ENCODE results near the gene NECAB3.

The NECAB3 gene

DNA sequence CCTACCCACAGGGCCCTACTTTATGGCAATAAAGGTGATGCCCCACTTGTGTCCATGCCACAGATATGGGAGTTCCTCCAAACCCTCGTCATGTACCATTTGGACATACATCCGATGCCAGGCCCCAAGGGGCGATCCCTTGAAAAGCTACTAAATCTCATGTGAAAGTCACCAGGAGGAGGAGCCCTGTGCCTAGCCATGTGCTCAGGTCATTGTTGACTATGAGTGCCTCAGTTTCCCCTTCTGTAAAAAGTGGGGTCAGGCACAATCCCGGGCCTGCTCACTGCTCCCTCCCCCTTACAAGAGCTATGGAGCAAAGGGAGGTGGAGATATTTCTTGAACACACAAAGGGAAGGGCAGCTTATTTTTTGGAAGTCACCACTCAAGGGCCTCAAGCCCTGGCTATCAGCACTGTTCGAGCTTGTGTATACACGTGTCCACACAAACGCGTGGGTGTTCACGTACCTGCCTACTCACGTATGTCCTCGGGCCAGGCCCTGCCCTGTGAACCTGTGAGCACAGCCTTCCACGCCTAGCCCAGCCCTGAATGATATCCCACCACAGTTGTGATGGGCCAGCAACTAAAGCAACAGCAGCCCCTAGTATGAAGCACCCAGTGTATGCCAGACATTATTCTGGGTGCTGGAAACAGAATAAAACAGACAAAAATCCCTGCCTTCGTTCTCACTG lies 5.6 kb downstream of the NECAB3 start:
- DNase-seq: no peak
- intact Hi-C loops (cut with DNase I): loop anchor here (5.0 kb wide), 2 partner anchors 64 to 211 kb away; partner anchors contain the start of gene ZNF341

DNA sequence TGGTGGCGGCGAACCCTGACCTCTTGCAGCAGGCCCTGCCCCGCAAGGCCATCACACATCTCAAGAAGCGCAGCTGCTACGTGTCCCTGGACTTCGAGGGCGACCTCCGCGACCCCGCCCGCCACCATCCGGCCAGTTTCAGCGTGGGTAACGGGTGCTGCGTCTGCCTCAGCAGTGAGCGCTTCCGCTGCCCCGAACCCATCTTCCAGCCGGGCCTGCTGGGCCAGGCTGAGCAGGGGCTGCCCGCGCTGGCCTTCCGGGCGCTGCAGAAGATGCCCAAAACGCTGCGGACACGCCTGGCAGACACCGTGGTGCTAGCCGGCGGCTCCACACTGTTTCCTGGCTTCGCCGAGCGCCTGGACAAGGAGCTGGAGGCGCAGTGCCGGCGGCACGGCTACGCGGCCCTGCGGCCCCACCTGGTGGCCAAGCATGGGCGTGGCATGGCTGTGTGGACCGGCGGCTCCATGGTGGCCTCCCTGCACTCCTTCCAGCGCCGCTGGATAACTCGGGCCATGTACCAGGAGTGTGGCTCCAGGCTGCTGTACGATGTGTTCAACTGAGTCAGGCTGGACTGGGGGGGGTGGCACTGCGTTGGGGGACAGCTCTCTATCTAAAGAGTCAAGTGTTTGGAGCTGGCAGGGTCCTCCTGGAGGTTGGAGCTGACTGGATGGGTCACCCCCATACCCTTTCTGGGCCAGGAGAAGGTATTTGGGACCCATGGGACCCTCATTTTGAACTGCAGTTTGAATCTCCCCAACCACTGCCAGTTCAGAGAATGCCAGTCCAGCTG lies 6.4 kb downstream of the NECAB3 start:
- DNase-seq: peak; percentile 68 to 97 (median 82)
- intact Hi-C loops (cut with DNase I): loop anchor here (5.0 kb wide), 2 partner anchors 64 to 211 kb away; partner anchors contain the start of gene ZNF341

DNA sequence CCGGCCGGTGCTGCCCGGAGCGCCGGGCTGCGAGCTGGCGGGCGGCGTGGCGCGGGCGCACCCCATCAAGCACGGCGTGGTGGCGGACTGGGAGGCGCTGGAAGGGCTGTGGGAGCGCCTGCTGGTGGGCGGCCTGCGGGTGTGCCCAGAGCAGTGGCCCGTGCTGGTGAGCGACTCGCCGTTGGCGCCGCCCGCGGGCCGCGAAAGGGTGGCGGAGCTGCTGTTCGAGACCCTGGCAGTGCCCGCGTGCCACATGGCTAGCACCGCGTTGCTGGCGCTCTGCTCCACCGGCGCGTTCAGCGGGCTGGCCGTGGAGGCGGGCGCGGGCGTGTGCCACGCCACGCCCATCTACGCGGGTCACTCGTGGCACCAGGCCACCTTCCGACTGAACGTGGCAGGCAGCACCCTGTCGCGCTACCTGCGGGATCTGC lies 7.0 kb downstream of the NECAB3 start:
- DNase-seq: peak in 3 of 10 donors; percentile 56 to 92 (median 87)
- intact Hi-C loops (cut with DNase I): loop anchor here (5.0 kb wide), 2 partner anchors 65 to 210 kb away; partner anchors contain the start of gene ZNF341

DNA sequence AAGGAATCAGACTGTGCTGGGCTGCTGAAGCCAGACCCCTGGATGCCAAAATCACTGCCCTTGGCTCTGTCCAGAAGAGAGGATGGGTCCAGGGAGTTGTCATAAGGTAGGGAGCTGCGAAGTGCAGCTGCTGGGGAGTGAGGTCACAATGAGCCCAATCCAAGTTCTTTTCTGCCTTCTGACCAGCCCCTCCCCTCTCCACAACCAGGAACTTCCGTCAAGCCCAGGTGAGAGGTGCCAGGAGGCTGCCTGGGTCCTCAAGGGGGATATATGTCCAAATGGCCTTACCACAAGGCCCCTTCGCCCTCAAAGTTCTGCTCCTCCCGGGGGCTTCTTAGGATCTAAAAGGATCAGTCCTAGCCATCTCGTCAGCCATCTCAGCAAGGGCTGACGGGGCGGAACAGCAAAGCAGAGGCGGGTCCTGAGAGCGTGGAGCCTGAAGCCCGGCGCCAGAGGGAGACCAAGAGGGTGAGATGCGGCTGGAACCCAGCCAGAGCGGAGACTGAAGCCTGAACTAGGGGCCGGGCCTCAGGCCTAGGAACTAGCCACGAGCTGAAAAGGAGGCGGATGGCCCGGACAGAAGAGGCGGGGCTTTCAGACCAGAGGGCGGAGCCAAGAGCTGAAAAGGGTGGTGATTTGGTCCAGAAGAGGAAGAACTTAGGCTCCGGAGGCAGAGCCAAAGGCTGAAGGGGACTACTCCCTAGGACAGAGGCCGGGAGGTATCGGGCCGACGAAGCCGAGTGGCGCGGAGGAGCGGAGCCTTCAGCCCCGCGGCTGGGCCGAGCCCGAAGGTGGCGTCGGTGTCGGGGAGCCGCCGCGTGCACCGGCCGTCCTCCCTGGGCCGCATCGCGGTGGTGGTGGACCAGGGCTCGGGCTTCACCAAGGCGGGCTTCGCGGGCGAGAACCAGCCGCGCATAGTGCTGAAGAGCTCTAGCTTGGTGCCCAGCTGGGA lies 7.7 kb downstream of the NECAB3 start, which contains the start of gene ACTL10:
ACTL10 (plus strand) TSS at position 651 of the 952 bp plus-strand sequence. CDS start 555 bp downstream, outside the sequence.
- intact Hi-C loops (cut with DNase I): loop anchor here (5.0 kb wide), 2 partner anchors 66 to 209 kb away; partner anchors contain the start of gene ZNF341
- peak; percentile 85 to 98 (median 91) for DNase-seq

DNA sequence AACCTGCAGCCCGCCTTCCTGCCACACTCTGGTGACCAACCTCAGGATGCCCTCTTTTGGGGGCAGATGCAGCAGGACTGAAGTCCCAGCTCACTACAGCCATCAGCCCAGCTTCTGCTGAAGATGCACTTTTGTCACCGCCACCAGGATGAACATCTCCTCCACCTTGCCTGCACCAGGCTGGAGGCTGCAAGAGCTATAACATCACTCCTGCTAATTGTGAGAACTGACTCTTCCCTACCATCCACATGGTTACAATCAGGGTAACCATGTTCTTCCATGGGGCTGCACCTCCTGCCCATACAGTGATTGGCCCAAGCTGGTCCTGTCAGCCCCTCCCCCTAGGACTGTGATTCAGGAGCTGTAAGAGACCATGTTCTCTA lies 9.5 kb downstream of the NECAB3 start:
- peak in 1 of 10 donors; percentile 68 for DNase-seq
- intact Hi-C loops (cut with DNase I): loop anchor here (5.0 kb wide), 2 partner anchors 68 to 207 kb away; partner anchors contain the start of gene ZNF341

DNA sequence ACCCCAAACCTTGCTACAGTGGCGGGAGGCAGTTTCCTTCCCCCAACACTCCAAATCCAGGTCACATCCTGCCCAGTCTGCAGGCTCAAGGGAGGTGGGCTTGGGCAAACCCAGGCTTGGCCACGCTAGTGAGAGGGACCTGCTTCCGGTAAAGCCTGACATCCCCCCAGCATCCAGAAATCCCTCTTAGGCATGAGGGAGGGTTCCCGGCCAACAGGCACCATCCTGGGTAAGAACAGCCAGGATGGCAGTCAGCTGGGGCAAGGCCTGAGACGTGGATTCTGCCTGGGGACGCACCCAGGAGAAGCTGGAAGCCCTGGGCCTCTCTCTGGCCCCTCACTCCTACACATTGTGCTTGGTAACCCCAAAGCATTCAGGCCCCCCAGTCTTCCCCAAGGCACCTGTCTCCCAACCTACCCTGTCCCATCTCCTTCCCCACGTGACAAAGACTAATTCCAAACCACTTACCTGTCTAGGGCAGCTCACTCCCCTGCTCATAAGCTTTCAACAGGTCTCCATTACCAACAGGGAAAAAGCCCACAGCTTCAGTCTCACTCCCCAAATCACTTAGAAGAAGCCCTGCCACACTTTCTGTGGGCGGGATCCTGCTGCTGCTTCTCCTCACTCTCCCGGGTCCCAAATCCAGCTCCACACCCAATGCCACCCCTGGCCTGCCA lies 10.0 kb downstream of the NECAB3 start:
- DNase-seq: peak in 1 of 10 donors; percentile 69
- intact Hi-C loops (cut with DNase I): no loop called here

DNA sequence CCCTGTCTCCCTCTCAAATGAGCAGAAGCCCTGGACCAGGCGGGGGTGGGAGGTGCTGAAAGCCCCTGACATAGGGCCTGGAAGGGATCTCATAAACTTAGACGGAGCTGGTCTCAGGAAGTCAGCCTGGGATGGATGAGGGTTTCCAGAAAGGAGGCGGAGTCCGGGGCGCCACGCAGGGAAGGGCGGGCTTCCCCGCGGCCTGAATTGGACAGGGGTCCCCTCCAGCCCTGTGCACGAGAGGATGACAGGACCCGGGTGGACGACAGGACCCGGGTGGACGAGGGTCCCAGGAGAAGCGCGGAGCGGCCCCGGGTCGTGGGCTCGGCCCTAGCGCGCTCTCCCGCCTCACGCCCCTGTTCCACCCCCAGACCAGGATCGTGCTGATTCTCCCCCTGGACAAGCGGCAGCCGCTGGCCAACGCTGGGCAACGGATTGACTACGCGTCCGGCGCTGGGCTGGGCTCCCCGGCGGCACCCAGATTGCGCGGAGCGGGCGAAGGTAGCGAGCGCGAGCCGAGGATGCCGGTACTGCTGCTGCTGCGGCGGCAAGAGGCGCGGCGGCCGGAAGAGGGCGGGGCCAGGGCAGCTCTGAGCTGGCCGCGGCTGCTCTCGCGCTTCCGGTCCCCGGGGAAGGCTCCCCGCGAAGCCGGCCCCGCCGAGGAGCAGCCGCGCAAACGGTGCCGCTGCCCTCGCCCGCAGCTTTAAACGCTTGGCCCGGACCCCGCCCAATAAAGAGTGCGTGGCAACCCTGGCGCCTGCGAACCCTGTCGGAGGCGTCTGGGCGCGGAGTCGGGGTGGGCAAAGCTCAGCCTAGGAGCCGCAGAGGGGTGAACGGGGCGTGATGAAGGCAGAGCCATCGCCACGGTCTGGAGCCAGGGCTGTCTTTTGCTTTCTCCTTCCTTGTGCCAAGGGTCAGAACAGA lies 10.8 kb downstream of the NECAB3 start:
- intact Hi-C loops (cut with DNase I): no loop called here

DNA sequence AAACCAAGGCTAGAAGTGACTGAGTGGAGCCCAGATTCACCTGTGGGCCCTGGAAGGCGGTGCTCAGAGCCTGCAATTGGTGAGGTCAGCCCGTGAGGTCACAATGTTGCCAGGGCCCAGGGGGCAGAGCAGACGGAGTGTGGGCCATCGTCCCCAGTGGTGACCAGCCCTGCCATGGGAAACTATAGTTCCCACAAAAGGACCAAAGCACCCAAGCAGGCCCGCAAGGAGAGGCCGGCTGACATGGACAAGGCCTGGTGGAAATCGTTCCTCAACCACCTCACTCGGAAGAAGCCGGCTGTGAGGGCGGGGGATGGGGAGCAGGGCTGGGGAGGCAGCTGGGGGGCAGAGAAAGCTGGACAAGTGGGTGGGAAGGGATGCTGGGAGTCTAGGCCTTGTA lies 12.1 kb downstream of the NECAB3 start, which contains the start of gene C20orf144:
C20orf144 (plus strand) TSS at position 156 of the 400 bp plus-strand sequence; CDS start at position 175, 19 bp downstream.
- intact Hi-C loops (cut with DNase I): no loop called here
- peak in 1 of 10 donors; percentile 71 for DNase-seq

More for the DNA sequence above, 10.8 kb downstream of the NECAB3 start:
- DNase-seq: peak in 9 of 10 donors; percentile 69 to 97 (median 81)

DNA sequence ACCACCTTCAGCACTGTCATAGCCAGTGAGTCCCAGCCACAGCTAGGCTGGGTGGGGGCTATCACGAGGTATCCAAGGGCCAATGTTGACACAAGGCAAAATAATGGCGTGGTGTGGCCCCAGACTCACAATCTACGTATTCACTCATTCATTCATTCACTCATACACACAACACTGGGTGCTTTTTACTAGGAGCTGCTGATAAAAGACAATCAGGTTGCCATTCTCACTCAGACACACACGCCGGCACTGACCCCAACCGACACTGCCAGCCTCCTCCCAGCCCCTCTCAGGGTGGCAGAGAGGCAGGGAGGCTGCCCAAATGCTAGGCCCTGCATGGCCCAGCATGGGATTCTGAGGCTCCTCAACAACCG lies 13.6 kb downstream of the NECAB3 start:
- peak in 1 of 10 donors; percentile 32 for DNase-seq
- intact Hi-C loops (cut with DNase I): no loop called here

DNA sequence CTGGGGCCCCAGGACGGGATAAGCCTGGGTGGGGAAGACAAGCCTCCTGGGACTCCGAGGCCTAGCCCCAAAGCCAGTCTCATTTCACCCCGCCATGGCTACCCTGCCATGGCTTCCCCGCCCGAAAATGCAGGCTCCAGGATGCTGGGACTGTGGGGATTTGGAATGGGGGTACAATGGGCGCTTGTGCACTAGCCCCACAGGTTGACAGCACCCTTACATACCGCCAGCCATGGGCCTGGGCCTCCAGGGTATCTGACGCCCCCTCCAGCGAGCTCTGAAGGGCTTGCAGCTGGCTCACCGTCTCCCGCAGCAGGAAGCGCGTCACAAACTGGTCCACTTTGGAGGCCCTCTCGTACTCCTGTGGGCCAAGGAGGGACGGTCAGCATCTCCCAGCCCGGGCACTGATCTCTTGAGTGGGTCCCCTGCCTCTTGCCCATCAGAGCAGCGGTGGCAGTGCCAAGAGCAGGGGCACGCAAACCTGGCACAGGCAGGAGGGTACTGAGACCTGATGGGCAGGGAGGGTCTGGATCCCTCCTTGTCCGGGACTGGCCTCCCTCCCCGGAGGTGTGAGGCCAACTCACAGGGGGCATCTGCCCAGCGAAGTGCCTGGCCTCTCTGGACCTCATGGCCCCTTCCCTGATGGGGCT lies 14.1 kb downstream of the NECAB3 start:
- intact Hi-C loops (cut with DNase I): no loop called here
- peak in 3 of 10 donors; percentile 50 to 80 (median 70) for DNase-seq

DNA sequence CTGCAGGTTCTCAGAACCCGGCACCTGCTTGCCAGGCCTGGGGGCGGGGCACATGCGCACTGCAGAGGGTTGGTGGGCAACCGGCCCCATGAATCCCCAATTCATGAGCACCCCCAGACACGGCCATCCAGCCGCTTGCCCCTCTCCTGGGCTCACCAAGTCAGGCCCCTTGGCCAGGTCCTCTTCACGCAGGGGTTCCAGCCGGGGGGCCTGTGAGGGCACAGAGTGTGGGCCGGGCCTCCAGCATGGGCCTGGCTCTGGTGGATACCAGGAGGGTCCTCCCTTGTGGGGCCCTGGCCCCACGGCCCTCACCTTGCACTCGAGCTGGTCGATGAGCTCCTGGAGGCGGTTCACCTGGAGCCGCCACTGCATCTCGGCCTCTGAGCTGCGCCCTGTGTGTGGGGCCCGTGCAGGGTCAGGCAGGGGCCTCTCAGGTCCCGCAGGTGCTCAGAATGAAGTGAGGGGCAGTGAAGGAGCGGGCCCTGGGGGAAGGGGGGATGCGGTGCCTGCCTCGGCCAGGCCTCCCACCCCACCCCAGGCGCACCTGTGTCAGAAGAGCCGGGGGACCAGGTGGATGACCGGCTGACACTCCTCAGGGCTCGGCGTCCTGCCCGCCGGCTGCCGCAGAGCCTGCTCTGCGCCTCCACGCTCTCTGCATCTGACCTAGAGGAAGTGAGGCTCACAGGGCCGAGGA lies 14.7 kb downstream of the NECAB3 start:
- intact Hi-C loops (cut with DNase I): no loop called here
- peak in 2 of 10 donors; percentile 60 to 78 for DNase-seq

DNA sequence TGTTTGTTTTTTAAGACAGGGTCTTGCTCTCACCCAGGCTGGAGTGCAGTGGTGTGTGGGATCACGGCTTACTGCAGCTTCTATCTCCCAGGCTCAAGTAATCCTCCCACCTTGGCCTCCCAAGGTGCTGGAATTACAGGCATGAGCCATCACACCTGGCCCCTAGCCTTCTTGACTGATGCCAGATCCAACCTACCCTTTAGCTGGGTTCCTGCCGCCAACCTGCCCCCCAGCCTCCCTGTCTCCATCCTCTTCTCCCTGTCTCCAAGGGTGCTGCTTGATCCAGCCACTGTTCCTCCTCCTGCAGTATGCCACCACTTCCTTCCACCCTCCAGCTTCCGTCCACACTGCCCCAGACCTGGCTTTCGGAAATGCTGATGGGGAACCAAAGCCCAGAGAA lies 15.3 kb downstream of the NECAB3 start:
- DNase-seq: peak in 1 of 10 donors; percentile 50
- intact Hi-C loops (cut with DNase I): no loop called here

DNA sequence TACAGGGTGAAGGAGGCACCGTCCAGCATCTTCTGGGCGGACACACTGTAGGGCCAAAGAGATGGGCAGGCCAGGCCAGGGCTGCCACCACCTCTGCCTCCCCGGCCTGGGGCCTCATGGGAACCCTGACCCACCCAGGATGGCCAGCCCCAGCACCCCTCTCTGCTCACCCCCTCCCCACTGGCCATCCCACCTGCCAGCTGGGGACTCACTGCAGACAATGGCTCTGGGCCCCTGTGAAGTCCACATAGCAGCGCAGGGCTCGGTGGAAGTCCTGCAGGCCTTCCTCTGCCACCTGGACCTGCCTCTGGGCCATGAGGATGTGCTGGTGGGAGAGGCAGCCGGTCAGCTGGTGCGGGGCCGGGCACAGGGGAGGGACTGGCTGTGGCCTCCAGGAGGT lies 15.7 kb downstream of the NECAB3 start:
- intact Hi-C loops (cut with DNase I): no loop called here
- DNase-seq: peak in 3 of 10 donors; percentile 58 to 59 (median 58)

DNA sequence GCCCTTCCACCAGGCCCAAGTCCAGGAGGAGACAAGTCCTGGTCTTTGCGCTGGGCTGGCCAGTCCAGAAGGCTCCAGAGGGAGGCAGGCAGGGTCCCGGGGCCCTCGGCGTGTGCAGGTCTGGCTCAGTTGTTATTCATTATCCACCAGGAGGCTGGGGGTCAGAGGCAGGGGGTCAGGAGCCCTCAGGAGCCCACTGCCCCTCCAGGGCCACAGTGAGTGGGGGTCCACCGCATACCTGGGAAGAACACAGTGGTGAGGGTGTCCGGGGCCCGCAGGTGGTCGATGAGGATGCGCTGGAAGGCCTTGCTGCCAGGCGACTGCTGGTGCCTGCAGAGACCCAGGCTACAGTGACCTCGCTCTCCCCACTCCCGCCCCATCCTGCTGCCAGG lies 16.5 kb downstream of the NECAB3 start:
- DNase-seq: peak in 3 of 10 donors; percentile 41 to 68 (median 62)

DNA sequence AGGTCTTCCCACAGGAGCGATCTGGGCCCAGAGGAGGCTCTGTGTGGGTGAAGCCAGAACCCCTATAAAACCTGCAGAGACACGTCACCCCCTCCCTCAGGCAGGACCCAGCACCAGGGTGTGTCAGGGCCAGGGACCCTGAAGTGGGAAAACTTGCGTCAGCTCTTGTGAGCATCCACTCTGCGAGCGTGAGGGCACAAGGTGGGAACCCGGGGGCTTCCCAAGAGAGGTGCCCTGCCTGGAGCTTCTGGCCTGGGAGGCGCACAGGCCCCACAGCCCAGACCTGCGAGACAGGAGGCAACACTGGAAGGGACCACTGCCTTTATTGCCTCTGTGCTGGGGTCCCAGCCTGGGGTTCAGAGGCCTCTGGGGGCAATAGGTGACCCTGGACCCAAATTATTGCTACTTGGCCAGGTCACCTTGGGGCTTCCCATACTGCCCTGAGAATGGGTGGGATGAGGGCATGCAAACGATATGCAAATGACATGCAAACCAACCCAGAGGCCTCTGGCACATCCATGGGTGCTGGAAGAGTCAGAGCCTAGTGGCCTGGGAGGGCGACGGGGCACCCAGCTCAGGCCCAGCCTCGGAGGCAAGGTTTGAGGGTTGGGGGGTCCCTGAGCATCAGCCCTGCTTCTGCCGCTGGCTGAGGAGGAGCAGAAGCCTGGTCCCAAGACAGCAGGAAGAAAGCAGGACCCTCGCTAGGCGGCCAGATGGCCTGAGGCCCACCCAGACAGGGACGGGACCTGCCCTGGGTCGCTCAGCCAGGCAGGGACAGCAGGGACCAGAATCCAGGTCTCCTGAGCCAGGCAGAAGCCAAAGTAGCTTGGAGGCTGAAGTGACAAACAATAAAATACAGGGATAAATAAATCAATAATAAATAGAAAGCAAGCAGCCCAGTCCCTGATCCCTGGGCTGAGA lies 17.2 kb downstream of the NECAB3 start:
- DNase-seq: peak in 2 of 10 donors; percentile 55 to 70
- intact Hi-C loops (cut with DNase I): no loop called here

More for the DNA sequence above, 16.5 kb downstream of the NECAB3 start:
- intact Hi-C loops (cut with DNase I): no loop called here
